IPS DF 4.7 (cell line): ENCODE results near the gene CHAF1A.

Source experiments
- DNase-seq: peaks from one replicate; pipeline ENCODE4 v3.0.0-alpha.2; 2013; ENCODE audit warnings: low spot score; ENCODE audit errors: extremely low read depth

Gene CHAF1A

DNA sequence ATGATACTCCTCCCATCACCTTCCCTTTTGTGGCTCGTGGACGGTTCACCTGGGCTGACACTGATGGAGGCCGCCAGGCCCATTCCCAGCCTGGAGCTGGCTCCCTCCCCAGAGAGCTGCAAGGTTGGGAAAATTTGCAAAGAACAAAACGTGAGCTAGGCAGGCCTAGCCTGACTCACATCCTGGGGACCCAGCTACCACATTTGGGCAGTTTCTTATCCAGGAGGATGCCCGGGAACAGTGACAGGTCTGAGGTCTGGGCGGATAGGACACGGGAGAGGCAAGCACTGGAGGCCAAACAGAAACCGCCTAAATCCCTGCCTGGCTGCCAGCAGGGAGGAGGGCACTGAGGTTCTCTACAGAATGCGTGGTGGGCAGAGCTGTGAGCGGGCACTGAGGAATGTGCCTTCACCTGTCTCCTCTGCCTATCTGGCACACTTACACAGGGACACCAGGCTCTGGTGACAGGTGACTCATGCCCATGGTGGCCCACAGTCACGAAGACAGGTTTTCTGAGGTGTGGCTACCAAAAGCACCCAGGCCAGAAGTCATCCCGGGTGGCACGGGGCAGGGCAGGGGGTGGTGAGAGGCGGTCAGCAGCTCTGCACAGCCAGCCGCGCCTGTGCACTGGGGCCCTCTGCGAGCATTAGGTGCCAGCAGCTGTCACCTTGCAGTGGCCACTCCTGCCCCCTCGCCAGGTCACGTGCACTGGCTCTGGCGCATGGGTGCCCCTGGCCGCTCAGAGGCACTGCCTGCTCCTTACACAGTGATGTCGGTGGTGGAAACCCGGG is 25.3 kb upstream of the CHAF1A start:
- no peak for DNase-seq

DNA sequence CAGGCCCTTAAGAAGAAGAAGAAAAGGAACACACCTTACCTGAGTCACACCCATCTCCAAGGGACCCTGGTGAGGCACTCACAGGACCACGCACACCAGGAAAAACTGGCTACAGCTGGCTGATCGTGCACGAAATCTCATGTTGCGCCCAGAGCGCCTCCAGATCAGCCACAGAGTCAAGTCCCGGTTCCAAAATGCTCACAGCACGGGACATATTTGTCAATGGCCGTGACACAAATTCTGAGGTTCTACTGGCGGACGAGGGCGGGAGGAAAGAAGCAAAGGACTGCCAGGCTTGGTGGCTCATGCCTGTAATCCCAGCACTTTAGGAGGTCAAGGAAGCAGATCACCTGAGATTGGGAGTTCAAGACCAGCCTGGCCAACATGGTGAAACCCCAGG is 23.6 kb upstream of the CHAF1A start:
- DNase-seq: no peak

GRCh38 chr19:4379383-4380253 is 22.8 kb upstream of the CHAF1A start:
- DNase-seq: no peak

GRCh38 chr19:4380254-4380727 is 22.1 kb upstream of the CHAF1A start:
- DNase-seq: no peak

GRCh38 chr19:4385291-4386040 is 17.0 kb upstream of the CHAF1A start:
- DNase-seq: no peak

DNA sequence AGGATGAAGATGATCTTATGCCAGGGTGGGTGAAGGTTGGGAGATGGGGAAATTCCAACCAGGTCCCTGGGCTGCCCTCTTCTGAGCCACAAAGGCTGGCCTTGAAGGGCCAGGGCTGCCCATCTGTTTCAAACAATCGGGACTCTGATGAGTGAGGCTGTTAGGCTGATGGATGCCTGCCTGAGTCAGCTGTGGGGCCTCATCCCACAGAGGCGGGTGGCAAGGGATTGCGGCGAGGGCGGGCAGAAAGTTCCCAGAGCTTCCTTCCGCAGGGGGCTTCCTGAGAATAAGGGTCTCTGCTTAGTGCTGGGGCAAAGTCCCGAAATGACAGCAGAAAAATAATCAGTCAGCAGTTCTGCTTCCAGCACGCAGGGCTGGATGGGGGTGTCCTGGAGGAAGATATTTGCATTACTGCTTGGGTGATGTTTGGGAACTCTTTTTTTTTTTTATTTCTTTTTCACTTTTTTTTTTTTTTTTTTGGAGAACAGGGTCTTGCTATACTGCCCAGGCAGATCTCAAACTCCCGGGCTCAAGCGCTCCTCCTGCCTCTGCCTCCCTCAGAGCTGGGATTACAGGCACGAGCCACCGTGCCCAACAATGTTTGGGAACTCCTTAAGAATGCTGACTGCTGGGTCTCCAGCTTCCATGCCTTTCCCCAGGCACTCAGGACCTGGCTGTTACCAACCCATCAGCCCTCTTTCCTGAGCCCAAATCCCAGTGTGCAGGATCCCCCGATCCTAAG is 16.2 kb upstream of the CHAF1A start:
- no peak for DNase-seq

- DNase-seq: no peak
Measured at GRCh38 chr19:4388337-4389063, 13.9 kb upstream of the CHAF1A start.

DNA sequence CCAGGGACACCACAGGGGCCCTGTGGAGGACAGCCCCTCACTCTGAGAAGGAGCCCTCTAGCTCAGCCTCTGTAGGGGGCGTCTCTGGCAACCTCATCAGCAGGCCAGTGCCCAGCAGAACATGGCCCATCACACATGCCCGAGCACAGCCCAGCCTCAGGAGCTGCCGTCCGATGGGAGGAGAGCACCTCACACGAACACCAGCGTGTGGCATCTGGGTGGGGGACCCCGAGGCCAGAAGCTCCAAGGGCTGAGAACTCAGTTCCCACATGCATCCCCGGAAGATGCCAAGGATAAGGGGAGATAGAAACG is 13.4 kb upstream of the CHAF1A start:
- no peak for DNase-seq

DNA sequence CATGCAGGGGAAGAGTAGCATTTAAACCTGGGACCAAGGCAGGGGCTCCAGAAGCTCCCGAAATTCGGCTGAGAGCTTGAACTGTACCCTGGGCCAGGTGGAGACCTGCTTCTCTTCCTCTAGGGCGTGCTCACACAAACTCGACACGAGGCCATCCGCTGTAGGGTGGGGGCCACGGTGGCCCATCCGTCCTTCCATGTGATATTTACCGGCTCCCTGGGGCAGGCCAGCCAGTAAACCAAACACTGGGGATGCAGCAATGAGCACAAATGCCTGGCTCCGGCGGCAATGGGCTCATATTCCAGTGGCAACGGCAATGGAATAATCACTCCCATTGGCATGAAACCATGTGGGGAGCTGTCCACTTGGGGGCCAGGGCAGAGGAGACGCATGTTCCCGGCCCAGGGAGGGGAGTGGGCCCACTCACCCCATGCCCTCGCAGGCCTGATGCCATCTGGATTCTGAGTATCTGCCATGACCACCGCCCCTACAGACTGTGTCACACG is 12.9 kb upstream of the CHAF1A start:
- no peak for DNase-seq

- DNase-seq: no peak
Measured at GRCh38 chr19:4390017-4390566, 12.3 kb upstream of the CHAF1A start.

GRCh38 chr19:4390567-4391305 is 11.7 kb upstream of the CHAF1A start:
- no peak for DNase-seq

GRCh38 chr19:4391306-4391693 is 11.1 kb upstream of the CHAF1A start:
- DNase-seq: no peak

- DNase-seq: no peak
Measured at GRCh38 chr19:4391701-4392483, 10.5 kb upstream of the CHAF1A start.

- no peak for DNase-seq
Measured at GRCh38 chr19:4393947-4394590, 8.4 kb upstream of the CHAF1A start.

GRCh38 chr19:4396949-4397783 is 5.3 kb upstream of the CHAF1A start:
- no peak for DNase-seq

GRCh38 chr19:4399812-4400134 is 2.7 kb upstream of the CHAF1A start:
- no peak for DNase-seq
